HEK293 (cell line): ENCODE measurements around the gene LCA5L.

Source experiments
- BCL11A ChIP-seq: fragments of 450-650 bp; formaldehyde crosslinking; IDR thresholded peaks from 2 replicates; pipeline ENCODE4 v1.5.1; 2016; ENCODE audit warnings: low read depth, missing biosample characterization, missing genetic modification characterization
- BCL11B ChIP-seq: fragments of 450-650 bp; formaldehyde crosslinking; IDR thresholded peaks from 2 replicates; pipeline ENCODE4 v1.5.1; 2016; ENCODE audit warnings: low read depth, missing biosample characterization, missing genetic modification characterization
- BCL6B ChIP-seq: fragments of 450-650 bp; formaldehyde crosslinking; IDR thresholded peaks from 2 replicates; pipeline ENCODE4 v1.5.1; 2017; ENCODE audit warnings: missing biosample characterization, missing genetic modification characterization
- EGR2 ChIP-seq: fragments of 450-650 bp; formaldehyde crosslinking; IDR thresholded peaks from 2 replicates; pipeline ENCODE4 v1.5.1; 2016; ENCODE audit warnings: low read depth, missing biosample characterization, missing genetic modification characterization
- GLIS1 ChIP-seq: fragments of 450-650 bp; formaldehyde crosslinking; IDR thresholded peaks from 2 replicates; pipeline ENCODE4 v1.5.1; 2016; ENCODE audit warnings: missing biosample characterization, missing genetic modification characterization
- KLF8 ChIP-seq: fragments of 450-650 bp; formaldehyde crosslinking; IDR thresholded peaks from 2 replicates; pipeline ENCODE4 v1.5.1; 2016; ENCODE audit warnings: missing biosample characterization, missing genetic modification characterization
- MZF1 ChIP-seq: fragments of 450-650 bp; formaldehyde crosslinking; IDR thresholded peaks from 2 replicates; pipeline ENCODE4 v1.5.1; 2017; ENCODE audit warnings: missing biosample characterization, missing genetic modification characterization, borderline replicate concordance
- OVOL3 ChIP-seq: fragments of 450-650 bp; formaldehyde crosslinking; IDR thresholded peaks from 2 replicates; pipeline ENCODE4 v1.5.1; 2016; ENCODE audit warnings: missing biosample characterization, missing genetic modification characterization
- PRDM1 ChIP-seq: fragments of 450-650 bp; formaldehyde crosslinking; IDR thresholded peaks from 2 replicates; pipeline ENCODE4; 2016; ENCODE audit warnings: missing biosample characterization, missing genetic modification characterization
- RBAK ChIP-seq: fragments of 450-650 bp; formaldehyde crosslinking; IDR thresholded peaks from 2 replicates; pipeline ENCODE4 v1.5.1; 2016; ENCODE audit warnings: missing biosample characterization, missing genetic modification characterization
- SALL2 ChIP-seq: fragments of 450-650 bp; formaldehyde crosslinking; IDR thresholded peaks from 2 replicates; pipeline ENCODE4 v1.5.0; 2017; ENCODE audit warnings: missing biosample characterization, mild to moderate bottlenecking, missing genetic modification characterization, borderline replicate concordance
- SP7 ChIP-seq: fragments of 450-650 bp; formaldehyde crosslinking; IDR thresholded peaks from 2 replicates; pipeline ENCODE4 v1.5.1; 2016; ENCODE audit warnings: missing biosample characterization, missing genetic modification characterization
- ZBTB17 ChIP-seq: fragments of 450-650 bp; formaldehyde crosslinking; IDR thresholded peaks from 2 replicates; pipeline ENCODE4 v1.5.1; 2016; ENCODE audit warnings: missing biosample characterization, missing genetic modification characterization
- ZBTB21 ChIP-seq: fragments of 450-650 bp; formaldehyde crosslinking; IDR thresholded peaks from 2 replicates; pipeline ENCODE4 v1.5.1; 2017; ENCODE audit warnings: missing biosample characterization, missing genetic modification characterization
- ZBTB6 ChIP-seq: fragments of 450-650 bp; formaldehyde crosslinking; IDR thresholded peaks from 2 replicates; pipeline ENCODE4 v1.5.1; 2017; ENCODE audit warnings: missing biosample characterization, missing genetic modification characterization
- ZNF133 ChIP-seq: fragments of 450-650 bp; formaldehyde crosslinking; IDR thresholded peaks from 2 replicates; pipeline ENCODE4 v1.5.1; 2016; ENCODE audit warnings: missing biosample characterization, missing genetic modification characterization
- ZNF175 ChIP-seq: fragments of 450-650 bp; formaldehyde crosslinking; IDR thresholded peaks from 2 replicates; pipeline ENCODE4 v1.5.1; 2016; ENCODE audit warnings: missing biosample characterization, missing genetic modification characterization
- ZNF202 ChIP-seq: fragments of 450-650 bp; formaldehyde crosslinking; IDR thresholded peaks from 2 replicates; pipeline ENCODE4 v1.5.1; 2016; ENCODE audit warnings: missing biosample characterization, missing genetic modification characterization, borderline replicate concordance
- ZNF239 ChIP-seq: fragments of 450-650 bp; formaldehyde crosslinking; IDR thresholded peaks from 2 replicates; pipeline ENCODE4 v1.5.1; 2016; ENCODE audit warnings: missing biosample characterization, missing genetic modification characterization
- ZNF394 ChIP-seq: fragments of 450-650 bp; formaldehyde crosslinking; IDR thresholded peaks from 2 replicates; pipeline ENCODE4 v1.5.1; 2016; ENCODE audit warnings: missing biosample characterization, missing genetic modification characterization, mild to moderate bottlenecking, moderate library complexity, borderline replicate concordance
- ZNF449 ChIP-seq: fragments of 450-650 bp; formaldehyde crosslinking; IDR thresholded peaks from 2 replicates; pipeline ENCODE4 v1.5.1; 2017; ENCODE audit warnings: missing biosample characterization, mild to moderate bottlenecking, missing genetic modification characterization, moderate library complexity
- ZNF510 ChIP-seq: fragments of 450-650 bp; formaldehyde crosslinking; IDR thresholded peaks from 2 replicates; pipeline ENCODE4 v1.5.1; 2018; ENCODE audit warnings: mild to moderate bottlenecking, missing genetic modification characterization, missing biosample characterization; ENCODE audit not compliant: insufficient replicate concordance
- ZNF558 ChIP-seq: fragments of 450-650 bp; formaldehyde crosslinking; IDR thresholded peaks from 2 replicates; pipeline ENCODE4 v1.5.1; 2016; ENCODE audit warnings: missing biosample characterization, missing genetic modification characterization
- ZNF571 ChIP-seq: fragments of 450-650 bp; formaldehyde crosslinking; IDR thresholded peaks from 2 replicates; pipeline ENCODE4 v1.5.0; 2017; ENCODE audit warnings: missing biosample characterization, missing genetic modification characterization
- ZNF624 ChIP-seq: fragments of 450-650 bp; formaldehyde crosslinking; IDR thresholded peaks from 2 replicates; pipeline ENCODE4 v1.5.1; 2017; ENCODE audit warnings: missing biosample characterization, missing genetic modification characterization
- ZNF626 ChIP-seq: fragments of 450-650 bp; sonication (Bioruptor Pico); formaldehyde crosslinking; IDR thresholded peaks from 2 replicates; pipeline ENCODE4 v1.5.1; 2018; ENCODE audit warnings: missing biosample characterization, missing genetic modification characterization, inconsistent platforms
- ZNF692 ChIP-seq: fragments of 450-650 bp; formaldehyde crosslinking; IDR thresholded peaks from 2 replicates; pipeline ENCODE4 v1.5.1; 2016; ENCODE audit warnings: missing biosample characterization, missing genetic modification characterization
- ZNF701 ChIP-seq: fragments of 450-650 bp; formaldehyde crosslinking; IDR thresholded peaks from 2 replicates; pipeline ENCODE4 v1.5.1; 2016; ENCODE audit warnings: missing biosample characterization, missing genetic modification characterization
- ZNF776 ChIP-seq: fragments of 450-650 bp; formaldehyde crosslinking; IDR thresholded peaks from 2 replicates; pipeline ENCODE4 v1.5.0; 2017; ENCODE audit warnings: missing biosample characterization, missing genetic modification characterization, borderline replicate concordance
- ZSCAN16 ChIP-seq: fragments of 450-650 bp; formaldehyde crosslinking; IDR thresholded peaks from 2 replicates; pipeline ENCODE4 v1.5.1; 2016; ENCODE audit warnings: missing biosample characterization, missing genetic modification characterization
- ZSCAN5A ChIP-seq: fragments of 450-650 bp; formaldehyde crosslinking; IDR thresholded peaks from 2 replicates; pipeline ENCODE4 v1.5.1; 2016; ENCODE audit warnings: missing biosample characterization, missing genetic modification characterization
- TF ChIP-seq, protein P1 (sequence below): fragments of 450-650 bp; formaldehyde crosslinking; IDR thresholded peaks from 2 replicates; pipeline ENCODE4 v1.5.1; 2016; ENCODE audit warnings: missing biosample characterization, missing genetic modification characterization

LCA5L gene

DNA sequence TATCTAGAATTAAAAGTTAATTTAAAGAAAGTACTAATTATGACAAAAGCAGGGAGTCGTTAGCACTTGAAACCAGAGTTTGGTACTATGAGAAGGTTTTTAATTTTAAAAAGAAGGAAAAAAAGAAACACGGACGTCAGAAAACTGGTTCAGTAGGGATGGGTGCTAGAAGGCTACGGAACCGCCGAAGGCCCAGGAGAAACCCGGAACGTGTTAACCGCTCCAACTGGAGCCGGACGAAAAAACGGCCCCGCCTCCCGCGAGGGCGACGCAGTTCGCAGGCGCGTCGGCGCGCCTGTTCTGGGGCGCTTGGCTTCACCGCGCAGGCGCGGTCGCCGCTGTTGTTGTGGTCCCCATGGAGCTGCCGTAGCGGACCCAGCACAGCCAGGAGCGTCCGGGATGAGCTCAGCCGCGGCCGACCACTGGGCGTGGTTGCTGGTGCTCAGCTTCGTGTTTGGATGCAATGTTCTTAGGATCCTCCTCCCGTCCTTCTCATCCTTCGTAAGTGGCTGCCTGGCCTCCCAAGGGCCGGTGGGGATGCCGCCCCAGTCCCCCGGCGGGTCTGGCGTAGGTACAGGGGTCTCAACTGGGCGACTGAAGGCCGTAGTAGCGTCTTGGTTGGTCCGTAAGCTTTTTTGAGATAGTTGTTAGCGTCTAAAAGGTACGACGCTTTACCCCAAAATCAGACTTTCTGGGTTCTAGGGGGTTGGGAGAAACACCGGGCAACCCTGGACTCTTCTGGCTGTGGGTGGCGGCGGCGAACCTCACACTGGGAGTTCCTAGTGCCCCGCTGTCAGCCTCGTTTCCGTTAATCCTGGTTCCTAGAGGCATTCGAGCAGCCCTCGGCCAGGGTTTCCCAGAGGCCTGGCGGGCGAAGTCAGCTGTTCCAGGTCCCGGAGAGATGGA, 65.3 kb downstream of the LCA5L start (continued):
- TF ChIP-seq RBAK (tag by site-specific recombination) = no peak
- no peak for TF ChIP-seq ZNF133 (tag by site-specific recombination)
- no peak for TF ChIP-seq ZNF776 (tag by site-specific recombination)
- no peak for TF ChIP-seq ZNF701 (tag by site-specific recombination)
- no peak for TF ChIP-seq ZBTB21 (tag by site-specific recombination)
- TF ChIP-seq MZF1 (tag by site-specific recombination) = no peak
- peak; percentile 19 for TF ChIP-seq ZNF394 (tag by site-specific recombination)
- TF ChIP-seq ZNF626 = no peak
- no peak for TF ChIP-seq ZNF202 (tag by site-specific recombination)
- peak; percentile 74 for TF ChIP-seq ZBTB17 (tag by site-specific recombination)
- TF ChIP-seq ZNF175 (tag by site-specific recombination) = no peak
- no peak for TF ChIP-seq ZBTB6
- TF ChIP-seq BCL6B = no peak
- TF ChIP-seq PRDM1 (tag by site-specific recombination) = no peak
- peak; percentile 80 for TF ChIP-seq KLF8 (tag by site-specific recombination)
- peak; percentile 72; the same call in 1 of the 2 replicates for TF ChIP-seq ZNF449 (tag by site-specific recombination)
- peak; percentile 63 for TF ChIP-seq SP7 (tag by site-specific recombination)
- no peak for TF ChIP-seq SALL2 (tag by site-specific recombination)
- no peak for TF ChIP-seq ZSCAN16 (tag by site-specific recombination)
- TF ChIP-seq ZNF692 (tag by site-specific recombination) = peak; percentile 88
- TF ChIP-seq ZNF624 = no peak
- no peak; the same call in 1 of the 2 replicates for TF ChIP-seq OVOL3 (tag by site-specific recombination)
- no peak for TF ChIP-seq BCL11B (tag by site-specific recombination)
- TF ChIP-seq GLIS1 (tag by site-specific recombination) = peak; percentile 74
- TF ChIP-seq ZNF571 (tag by site-specific recombination) = no peak
- TF ChIP-seq ZNF558 (tag by site-specific recombination) = no peak
- TF ChIP-seq EGR2 (tag by site-specific recombination) = no peak
- TF ChIP-seq, protein P1, sequence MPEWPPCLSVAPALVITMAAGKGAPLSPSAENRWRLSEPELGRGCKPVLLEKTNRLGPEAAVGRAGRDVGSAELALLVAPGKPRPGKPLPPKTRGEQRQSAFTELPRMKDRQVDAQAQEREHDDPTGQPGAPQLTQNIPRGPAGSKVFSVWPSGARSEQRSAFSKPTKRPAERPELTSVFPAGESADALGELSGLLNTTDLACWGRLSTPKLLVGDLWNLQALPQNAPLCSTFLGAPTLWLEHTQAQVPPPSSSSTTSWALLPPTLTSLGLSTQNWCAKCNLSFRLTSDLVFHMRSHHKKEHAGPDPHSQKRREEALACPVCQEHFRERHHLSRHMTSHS (tag by site-specific recombination) = no peak
- no peak for TF ChIP-seq ZSCAN5A (tag by site-specific recombination)
- no peak for TF ChIP-seq ZNF510 (tag by site-specific recombination)
- TF ChIP-seq ZNF239 (tag by site-specific recombination) = no peak
- no peak for TF ChIP-seq BCL11A
